Right renal pelvis (tissue), 4 donors: ENCODE measurements around the gene ANKRD60. TPM values are rescaled to one million over a fixed set of nuclear protein-coding genes. Genes with fewer than 3 reads are reported as not detected.
A peak's percentile ranks its signal among the peaks of the same experiment; 100 is the strongest.

ENCODE experiments used
- DNase-seq, 4 donors: peaks; one replicate each; pipeline ENCODE4 v3.0.0-alpha.2; 2013; ENCODE audit warnings: low read depth in 4 of 4, low spot score in 3 of 4, missing footprints in 1 of 4
- polyA plus RNA-seq, 4 donors: library from polyadenylated mRNA; unstranded; fragments of 120-200 nt; gene quantifications; one replicate each; pipeline ENCODE4 v1.2.1, GENCODE V29; 2013; ENCODE audit not compliant: insufficient read length in 4 of 4

The ANKRD60 gene
- polyA plus RNA-seq, 4 donors, result not detected

DNA sequence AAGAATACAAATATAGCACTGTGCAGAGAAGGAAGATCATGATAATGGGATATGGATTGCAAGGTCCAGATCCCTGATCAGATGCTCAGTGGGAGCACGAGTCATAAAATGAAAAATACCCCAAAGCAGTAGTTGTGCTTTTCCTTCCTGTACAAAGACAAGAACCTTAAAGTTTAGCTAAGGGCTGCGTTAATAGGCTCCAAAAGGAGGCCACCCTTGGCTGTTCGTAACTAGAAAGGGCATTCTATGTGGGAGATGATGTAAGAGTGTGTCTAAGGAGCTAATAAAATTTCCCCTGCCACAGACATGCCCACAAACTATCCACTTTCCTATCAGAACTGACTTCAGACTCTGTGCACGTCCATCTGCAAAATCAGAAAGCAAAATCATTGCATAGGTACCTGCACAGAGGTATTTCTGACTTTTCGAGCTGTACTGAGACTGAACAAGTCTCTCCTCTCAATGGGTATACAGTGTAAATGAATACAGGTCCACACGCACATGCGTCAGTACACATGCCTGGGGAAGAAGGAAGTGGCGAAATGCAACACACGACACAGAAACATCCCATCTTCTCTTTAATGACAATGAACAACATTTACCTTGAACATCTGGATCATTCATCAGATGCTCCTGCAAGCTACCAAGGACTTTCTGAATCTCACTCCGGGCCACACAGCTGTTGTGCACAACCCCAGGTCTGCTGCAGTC lies 16.9 kb upstream of the ANKRD60 start:
- no peak for DNase-seq

DNA sequence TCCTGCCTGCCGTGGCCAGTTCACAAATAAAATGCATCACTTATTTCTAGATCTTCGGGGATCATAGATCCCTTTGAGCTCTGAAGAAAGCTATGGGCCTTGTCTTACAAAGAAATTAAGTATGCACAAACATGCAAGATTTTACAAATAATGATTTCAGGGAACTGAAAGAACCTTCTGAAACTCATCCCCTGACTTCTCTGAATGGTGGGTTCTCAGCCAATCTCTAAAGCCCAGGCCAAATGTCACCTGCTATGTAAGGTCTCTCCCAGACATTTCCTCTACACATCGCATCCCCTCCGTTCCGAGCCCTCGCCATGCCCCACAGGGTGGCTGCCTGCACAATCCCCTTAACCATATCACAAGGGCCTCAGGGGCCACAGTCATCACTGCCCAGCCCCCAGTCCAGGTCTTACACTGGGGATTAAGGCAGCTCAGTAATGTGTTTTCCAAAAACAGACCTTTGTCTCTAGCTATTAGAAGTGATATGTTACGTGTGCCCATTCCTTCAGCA lies 16.1 kb upstream of the ANKRD60 start:
- no peak for DNase-seq

DNA sequence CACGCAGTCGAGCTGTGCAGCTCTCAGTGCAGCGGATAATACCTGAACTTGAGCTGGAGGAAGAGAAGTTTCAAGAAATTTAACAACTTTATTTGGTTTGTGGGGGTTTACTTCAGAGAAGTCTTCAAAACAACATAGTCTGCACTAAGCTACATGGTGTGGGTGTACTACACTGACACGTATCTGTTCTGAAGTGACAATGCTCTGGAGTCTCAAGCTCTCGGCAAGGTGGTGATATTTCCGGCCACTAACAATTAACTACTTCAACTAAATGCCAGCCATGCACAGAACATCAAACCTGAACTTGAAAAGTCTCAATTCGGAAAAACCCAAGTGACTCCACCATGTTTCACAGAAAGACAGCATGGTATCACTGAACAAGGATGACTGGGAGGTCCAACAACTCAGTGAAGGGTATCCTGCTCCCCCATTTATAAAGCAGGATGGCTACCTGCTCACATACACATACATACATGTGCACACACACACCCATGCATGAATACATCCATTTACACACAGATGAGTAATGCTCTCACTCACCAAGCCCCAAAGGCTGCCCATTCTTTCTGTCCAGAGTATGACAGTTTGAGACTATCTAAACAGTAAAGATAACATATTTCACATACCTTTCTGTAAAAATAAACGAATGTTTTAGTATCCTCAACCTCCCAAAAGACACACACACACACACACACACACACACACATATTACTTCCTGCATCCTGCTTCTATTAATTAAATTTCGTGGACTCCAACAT lies 15.4 kb upstream of the ANKRD60 start:
- DNase-seq, result no peak

DNA sequence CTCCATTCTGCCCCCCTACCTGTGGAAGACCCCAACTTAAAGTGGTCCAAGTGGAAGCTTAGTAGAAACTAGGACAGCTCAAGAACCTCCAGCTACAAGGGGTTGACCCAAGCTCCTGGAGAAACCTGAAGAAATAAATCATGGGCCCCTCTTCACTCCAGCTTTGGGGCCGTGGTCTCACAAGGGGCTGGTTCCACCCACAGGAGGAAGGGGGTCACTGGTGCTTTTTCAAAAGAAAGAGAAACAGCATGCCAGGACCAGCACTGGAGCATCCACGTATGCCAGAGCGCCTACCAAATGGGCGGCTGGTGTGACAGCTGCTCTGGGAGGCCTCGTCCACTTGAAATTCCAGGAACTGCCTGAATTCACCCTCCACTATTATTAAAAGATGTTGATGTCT lies 14.4 kb upstream of the ANKRD60 start:
- no peak for DNase-seq

DNA sequence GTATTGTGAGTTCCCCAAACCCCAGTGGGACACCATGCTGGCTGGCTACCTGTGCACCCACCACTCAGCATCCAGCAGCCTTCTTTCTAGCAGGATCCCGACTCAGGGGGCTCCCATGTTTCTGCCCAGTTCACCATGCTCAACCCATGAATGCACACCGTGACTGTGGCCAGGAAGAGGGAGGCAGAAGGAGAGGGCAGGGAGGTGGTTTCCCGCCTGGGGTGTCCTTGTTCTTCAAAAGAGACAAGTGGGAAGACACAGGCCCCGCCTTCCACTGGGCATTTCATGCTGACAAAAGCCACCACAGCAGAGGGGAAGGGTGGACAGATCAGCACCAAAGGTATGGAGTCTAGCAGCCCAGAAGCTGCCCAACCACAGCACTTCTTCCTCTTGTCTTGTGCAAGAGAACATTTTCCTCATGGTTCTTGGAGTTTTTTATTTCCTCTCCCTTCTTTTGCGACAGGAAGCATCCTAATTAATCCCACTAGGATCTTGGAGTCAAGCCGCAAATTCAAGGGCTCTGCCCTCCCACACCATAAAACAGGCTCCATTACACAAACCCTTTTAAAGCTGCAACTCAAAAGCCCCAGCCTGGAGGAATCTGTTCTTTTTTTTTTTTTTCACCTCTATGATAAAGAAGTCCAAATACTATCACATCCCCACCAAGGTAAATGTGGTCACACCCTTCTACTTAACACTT lies 13.5 kb upstream of the ANKRD60 start:
- no peak for DNase-seq

DNA sequence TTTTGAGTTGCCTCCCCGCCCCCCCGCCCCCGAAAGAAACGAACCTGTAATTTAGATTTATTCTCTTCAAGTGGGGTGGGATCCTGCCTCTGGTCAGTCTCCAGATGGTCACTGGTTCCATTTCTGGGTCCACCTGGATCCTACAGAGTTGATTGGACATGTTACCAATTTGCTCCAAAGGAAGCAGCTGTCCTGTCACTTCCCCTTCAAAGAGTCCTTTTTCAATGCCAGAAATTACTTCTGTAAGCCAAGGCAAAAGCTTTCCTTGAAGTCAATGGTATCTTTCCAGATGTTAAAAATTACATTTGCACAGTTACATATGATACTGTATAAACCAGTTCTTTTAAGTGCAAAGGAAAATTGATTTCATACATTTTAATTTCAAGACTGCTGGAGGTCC lies 12.0 kb upstream of the ANKRD60 start:
- no peak for DNase-seq

DNA sequence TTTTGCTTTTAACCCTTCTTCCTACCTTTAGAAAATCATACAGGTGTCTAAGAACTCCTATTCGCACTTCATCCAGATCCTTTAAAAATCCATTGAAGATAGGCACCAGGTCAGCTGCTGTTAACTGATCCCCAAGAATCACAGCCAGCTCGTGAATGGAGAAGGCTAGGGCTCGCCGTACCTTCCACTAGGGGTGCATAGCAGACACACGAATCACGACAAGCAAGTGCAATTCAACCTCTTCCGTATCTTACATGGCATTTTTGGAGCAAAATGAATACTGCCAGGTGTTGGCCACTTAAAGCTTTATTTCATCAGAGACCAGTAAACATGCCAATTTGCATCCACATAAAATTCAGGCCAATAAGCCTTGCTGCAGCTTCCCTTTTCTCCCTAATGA lies 10.8 kb upstream of the ANKRD60 start:
- DNase-seq, result no peak

DNA sequence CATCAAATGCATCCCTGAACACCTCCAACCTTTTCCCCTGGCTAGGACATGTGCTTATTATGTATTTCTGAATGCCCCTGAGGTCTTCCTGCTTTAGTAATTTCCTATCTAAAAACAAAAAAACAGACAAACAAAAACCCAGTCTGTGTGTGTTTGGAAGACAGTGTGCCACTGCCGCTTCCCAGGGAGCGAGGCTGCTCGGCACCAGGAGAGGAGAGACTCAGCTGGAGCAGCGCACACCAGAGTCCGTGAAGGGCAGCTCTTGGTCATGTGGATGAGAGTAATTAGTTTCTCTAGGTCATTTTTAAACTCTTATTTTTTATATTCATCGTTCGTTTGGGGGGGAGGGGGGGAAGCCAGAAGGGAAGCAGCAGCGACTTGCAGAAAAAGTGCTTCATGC lies 10.0 kb upstream of the ANKRD60 start:
- DNase-seq, result no peak

DNA sequence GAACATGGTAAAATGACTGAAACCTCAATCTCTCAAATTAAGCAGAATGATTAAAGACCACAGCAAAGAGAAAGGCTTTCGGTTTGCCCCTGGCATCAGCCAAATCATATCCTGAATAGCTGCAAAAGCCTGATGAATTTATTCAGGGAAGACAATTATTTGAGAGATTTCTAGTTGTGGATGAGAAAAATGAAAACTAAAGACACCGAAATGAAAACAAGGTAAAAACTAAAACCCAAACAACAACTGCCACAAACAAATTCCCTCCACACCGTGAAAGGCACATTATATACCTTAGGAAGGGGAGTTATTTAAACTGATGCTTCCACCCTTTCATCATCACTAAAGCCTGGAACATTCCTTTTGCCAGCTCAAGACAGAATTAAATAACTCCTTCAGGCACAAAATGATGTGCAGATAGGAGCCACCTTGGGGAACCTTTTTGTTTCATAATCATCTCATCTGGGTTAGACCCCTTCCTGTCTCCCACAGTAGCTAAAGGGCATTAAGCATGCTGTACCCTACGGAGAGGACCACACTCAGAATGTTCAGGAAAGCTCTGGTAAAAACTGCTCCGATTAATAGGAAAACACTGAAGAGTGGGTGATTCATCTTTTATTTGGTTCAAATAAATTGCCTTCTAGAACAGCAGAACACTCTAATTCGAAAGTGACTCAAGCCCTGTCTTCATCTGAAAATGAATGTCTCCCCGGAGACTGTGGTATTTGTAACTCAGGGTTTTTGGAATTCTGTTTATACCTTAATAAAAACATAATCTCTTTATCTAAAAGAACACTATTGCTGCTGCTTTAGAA lies 9.1 kb upstream of the ANKRD60 start:
- no peak for DNase-seq

DNA sequence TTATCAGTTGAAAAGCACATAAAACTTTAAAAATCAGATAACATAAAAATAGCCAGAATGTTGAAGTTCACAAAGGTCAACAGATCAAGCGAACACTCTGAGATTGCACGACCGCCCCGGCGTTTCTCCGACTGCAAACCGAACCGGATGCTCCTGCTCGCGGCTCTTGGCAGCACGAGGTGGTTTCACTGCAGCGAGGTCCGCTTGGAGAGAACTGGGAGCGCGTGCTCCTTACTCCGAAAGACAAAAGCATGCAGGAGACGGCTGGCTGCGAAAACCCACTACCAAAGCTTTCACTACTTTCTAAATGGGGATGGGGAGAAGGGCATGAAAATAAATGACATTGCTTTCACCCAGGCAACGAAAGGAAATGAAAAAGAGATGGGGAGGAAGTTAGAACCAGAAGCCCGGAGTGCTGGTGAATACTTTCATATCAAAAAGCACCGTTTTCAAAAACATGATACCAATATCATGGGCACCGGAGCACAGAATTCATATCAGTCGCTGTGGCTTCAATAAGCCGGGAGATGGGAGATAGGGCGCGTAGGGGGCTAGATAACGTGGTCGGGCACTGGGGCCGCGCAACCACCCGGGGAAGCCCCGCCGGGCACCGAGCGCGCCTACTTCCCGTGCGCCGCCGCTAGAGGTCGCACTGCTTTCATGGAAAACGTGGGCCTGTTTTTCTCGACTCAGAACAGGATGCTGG lies 8.3 kb upstream of the ANKRD60 start:
- peak in 3 of 4 donors; percentile 50 to 59 (median 59) for DNase-seq

DNA sequence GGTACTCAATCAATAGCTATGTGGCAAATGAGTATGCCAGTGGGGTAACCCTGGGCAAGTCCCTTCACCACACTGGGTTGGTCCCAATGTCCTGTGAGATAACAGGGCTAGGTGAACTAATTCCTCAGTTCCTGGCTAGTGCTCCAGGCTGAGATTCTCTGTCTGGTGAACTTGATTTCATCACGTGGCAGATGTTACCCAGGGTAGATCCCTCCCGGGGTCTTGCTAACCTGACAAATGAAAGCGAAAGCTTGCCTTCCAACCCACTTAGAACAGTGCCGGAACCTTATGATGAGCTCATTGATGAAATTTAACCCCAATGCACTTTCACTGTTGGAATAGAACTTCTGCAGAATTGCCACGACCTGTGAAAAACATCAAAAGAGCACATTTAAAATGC lies 6.6 kb upstream of the ANKRD60 start:
- DNase-seq, result no peak

DNA sequence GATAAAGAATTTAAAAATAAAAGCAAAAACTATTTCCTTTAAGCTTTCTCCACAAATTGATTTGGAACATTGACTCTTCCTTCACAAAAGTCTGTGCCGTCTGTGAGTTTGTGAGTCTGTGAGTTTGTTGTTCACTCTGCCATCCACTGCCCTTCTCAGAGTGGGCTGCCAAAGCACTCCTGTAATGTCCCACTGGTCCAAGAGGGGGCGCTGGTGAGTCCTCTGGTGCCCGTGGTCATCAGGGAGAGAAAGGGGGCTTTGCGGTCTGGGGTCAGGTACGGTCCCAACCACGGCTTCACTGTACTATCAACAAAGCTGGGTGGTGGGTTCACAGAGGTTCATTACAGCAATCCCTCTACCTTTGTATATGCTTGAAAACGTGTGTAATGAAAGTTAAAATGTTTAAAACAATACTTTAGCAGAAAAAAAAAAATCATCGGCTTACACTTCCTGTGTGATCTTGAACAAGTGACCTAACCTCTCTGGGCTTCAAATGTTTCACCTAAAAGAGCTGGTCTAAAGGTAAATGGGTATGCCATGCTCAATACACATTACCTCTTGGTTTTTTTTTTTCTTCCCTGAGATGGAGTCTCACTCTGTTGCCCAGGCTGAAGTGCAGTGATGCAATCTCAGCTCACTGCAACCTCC lies 5.6 kb upstream of the ANKRD60 start:
- DNase-seq, result no peak

DNA sequence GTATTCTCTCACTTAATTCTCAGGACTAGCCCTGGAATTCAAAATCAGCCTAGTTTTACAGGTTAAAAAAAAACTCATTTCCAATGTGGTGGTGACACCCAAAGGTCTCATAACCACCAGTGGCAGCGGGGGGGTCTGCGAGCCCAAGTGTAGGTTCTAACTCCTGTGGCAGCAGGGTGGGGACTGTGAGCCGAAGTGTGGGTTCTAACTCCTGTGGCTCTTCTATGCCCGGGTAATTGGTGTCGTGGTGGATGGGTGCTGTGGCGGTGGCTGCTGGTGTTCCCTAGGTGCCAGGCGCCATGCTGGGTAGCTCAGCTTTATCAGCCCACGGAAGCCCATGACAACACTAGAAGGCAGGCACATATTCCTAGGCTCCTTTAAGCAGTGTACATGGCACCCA lies 4.9 kb upstream of the ANKRD60 start:
- no peak for DNase-seq

DNA sequence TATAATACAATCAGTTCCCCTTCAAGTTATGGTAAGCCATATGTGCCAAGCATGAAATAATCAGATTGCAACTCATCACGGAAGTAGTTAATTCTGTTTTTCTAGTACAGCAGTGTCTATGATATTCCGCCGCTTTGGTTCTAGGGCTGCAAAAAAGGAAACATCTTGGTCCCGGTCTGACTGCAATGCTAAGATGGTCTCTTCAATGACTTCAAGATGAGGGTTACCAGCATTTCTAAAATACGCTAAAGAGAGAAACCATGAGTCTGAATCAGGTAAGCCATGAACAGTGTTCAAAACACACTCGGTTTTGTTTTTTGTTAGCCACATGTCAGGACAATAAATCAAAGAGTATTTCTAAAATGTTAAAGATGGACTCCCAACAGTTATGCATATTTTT lies 3.2 kb upstream of the ANKRD60 start:
- peak in 2 of 4 donors; percentile 41 to 68 for DNase-seq

DNA sequence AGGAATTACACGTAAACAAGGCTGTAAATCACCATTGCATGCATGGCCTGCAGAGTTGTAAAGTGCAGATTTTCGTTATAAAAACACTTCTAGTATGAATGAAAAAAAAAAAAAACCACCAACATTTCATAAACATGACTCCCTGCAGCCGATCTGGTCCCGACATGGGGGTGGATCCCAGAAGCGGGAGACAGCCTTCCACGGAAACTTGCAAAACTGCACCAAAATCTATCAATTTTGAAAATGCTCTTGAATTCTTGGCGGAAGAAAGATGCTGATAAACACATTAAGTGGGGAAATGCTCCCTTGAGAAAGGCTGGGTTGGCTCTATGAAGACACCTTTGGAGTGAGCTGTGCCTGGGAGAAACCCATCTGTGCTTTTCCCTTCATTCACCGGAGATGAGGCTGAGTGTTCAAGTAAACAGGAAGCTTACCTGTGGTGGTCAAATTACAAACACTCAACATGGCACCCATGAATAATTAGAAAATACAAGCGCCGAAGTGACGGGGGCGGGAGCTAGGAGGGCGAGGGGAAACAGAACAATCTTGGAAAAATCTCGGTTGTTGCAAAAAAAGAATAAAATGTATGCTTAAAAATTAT lies 845 bp upstream of the ANKRD60 start:
- no peak for DNase-seq

DNA sequence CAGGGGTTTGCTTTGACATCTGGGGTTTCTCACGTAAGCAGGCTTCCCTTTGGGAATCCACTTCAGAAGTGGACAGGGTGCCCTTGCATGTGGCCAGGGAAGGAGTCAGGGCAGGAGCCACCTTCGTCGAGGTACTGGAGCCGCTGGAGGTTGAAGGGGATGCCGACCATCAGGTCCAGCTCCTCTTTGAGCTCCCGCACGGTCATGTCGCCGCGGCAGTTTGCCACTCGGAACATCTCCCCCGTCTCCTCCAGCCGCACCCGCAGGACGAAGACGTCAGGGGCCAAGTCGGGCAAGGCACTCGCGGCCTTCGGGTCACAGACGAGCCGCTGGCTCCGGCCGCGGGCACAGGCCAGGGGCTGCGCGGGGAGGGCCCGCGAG lies 360 bp downstream of the ANKRD60 start:
- no peak for DNase-seq

DNA sequence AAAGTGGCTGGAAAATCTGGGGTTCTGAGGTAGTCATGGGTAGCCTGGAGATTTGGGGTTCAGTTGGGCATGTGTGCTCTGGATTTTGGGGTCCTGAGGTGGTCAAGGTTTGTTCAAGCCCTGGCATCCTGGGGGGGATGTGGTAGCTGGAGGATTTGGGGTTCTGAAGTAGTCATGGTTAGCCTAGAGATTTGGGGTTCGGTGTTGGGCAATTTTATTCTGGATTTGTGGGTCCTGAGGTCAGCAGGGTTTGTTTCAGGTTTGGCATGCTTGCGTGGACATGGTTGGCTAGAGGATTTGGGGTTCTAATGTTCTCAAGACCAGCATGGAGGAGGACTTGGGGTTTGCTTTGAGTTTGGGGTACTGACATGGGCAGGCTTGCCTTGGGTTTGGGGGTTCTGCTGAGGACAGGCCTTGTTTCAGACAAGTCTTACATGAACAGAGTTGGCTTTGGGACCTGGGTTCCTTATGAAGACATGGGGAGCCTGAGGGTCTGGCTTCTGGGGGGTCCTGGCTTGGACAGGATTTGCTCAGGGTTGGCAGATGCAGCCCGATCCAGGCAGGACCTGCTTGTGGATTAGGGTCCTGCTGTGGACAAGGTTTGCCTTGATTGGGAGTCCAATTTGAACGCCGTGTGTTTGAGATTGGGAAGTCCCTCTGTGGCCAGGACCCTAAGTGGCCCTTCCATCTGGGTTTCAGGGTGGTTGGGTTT lies 906 bp downstream of the ANKRD60 start:
- no peak for DNase-seq

DNA sequence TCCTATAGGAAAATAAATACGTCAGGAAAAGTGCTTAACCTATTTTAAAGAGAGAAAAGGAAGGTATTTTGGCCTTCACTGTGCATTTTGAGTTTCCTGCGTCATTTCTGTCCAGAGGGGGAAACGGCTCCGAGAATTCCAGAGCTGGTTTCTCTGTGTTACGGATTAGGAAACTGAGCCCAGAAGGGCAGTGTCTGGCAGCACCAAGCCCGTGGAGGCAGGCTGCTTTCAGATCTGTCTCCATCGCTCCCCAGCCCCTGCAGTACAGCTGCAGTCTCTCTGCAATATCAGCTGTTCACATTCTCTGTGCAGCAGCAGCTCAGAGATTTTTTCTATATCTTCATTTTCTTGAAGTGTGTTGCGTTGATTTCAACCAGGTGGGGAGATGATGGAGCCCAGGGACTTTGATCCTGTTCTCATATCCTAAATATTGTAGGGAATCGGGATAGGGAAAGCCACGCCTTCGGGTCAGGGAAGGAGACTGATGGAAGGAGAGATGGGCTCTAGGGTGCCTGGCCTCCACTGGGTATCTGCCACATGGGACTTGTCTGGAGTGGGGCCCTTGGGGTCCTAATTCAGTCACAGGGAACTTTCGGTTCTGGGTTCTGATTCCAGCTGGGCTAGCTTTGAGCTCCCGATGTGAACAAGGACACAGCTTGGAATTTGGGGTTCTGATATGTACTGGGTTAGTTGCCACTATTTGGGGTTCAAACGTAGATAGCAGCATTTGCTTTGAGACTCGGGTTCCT lies 2.8 kb downstream of the ANKRD60 start:
- no peak for DNase-seq
